Mucosa of rectum (tissue), 2 donors: ENCODE data around the gene GFER.
"Not testable (repeated sequence)": the region's sequence is repeated elsewhere in the genome, so short reads cannot be mapped to it uniquely, and the experiment has no call there.

Experiments
- H3K27ac ChIP-seq, 2 donors: one replicate each; pipeline ENCODE4 v1.7.0; 2013; ENCODE audit warnings: inconsistent platforms in 2 of 2, low read depth in 2 of 2, low read length in 2 of 2
- H3K27me3 ChIP-seq, 2 donors: one replicate each; pipeline ENCODE4 v1.7.0; 2013; ENCODE audit warnings: low read length in 2 of 2; ENCODE audit not compliant: control insufficient read depth in 2 of 2, insufficient read depth in 2 of 2
- H3K36me3 ChIP-seq, 2 donors: one replicate each; pipeline ENCODE4 v1.7.0; 2013; ENCODE audit warnings: low read length in 2 of 2; ENCODE audit not compliant: control insufficient read depth in 2 of 2, insufficient read depth in 2 of 2
- H3K4me1 ChIP-seq, 2 donors: one replicate each; pipeline ENCODE4 v1.7.0; 2013; ENCODE audit warnings: low read length in 2 of 2, mild to moderate bottlenecking in 1 of 2; ENCODE audit not compliant: control insufficient read depth in 2 of 2, insufficient read depth in 2 of 2
- H3K4me3 ChIP-seq, 2 donors: one replicate each; pipeline ENCODE4 v1.7.0; 2013; ENCODE audit warnings: low read length in 2 of 2
- H3K9ac ChIP-seq, 2 donors: one replicate each; pipeline ENCODE4 v1.7.0; 2013; ENCODE audit warnings: low read length in 2 of 2, low read depth in 1 of 2, mild to moderate bottlenecking in 1 of 2
- H3K9me3 ChIP-seq, 2 donors: one replicate each; pipeline ENCODE4 v1.7.0; 2013; ENCODE audit warnings: low read length in 2 of 2; ENCODE audit not compliant: control insufficient read depth in 2 of 2
- donor health status: healthy.
- donor health status: Normal muscosa, but diverticular disease.

Gene GFER

GRCh38 chr16:2033909-2034695 lies 50.1 kb downstream of the GFER start:
- Histone ChIP-seq H3K36me3 (peaks cover 5 to 10% of the 10 kb centered on the region in 2 donors), H3K27ac (peak overlapping the region; percentile 74 to 82), H3K9ac (peak overlapping the region in 1 of 2 donors; percentile 43), H3K4me1 (peaks cover 29 to 34% of the 10 kb centered on the region in 2 donors), H3K4me3 (peak overlapping the region; percentile 15 to 35)
- not testable (repeated sequence) for H3K9me3 ChIP-seq, H3K27me3 ChIP-seq

GRCh38 chr16:2034696-2035430 lies 50.9 kb downstream of the GFER start:
- no peaks in the 10 kb centered on the region for H3K27me3 ChIP-seq
- H3K4me3 ChIP-seq, result no peak overlapping the region
- peak overlapping the region; percentile 79 to 81 for H3K27ac ChIP-seq
- peaks cover 3 to 8% of the 10 kb centered on the region in 2 donors for H3K36me3 ChIP-seq
- H3K4me1 ChIP-seq, result peaks cover 37 to 42% of the 10 kb centered on the region in 2 donors
- H3K9me3 ChIP-seq, result no peaks in the 10 kb centered on the region
- H3K9ac ChIP-seq, result peak overlapping the region; percentile 32 to 54

- peaks cover 3 to 6% of the 10 kb centered on the region in 2 donors for H3K36me3 ChIP-seq
- H3K4me3 ChIP-seq, result no peak overlapping the region
- peaks cover 45 to 47% of the 10 kb centered on the region in 2 donors for H3K4me1 ChIP-seq
- H3K27ac ChIP-seq, result peak overlapping the region; percentile 79 to 81
- no peaks in the 10 kb centered on the region for H3K9me3 ChIP-seq
- H3K9ac ChIP-seq, result peak overlapping the region in 1 of 2 donors; percentile 54
- H3K27me3 ChIP-seq, result no peaks in the 10 kb centered on the region
Measured at GRCh38 chr16:2035431-2036199, 51.6 kb downstream of the GFER start.

GRCh38 chr16:2036200-2036966 lies 52.4 kb downstream of the GFER start:
- H3K27ac ChIP-seq, result peak overlapping the region; percentile 79 to 81
- no peaks in the 10 kb centered on the region for H3K9me3 ChIP-seq
- no peaks in the 10 kb centered on the region for H3K27me3 ChIP-seq
- H3K4me3 ChIP-seq, result no peak overlapping the region
- H3K36me3 ChIP-seq, result peaks cover 3 to 6% of the 10 kb centered on the region in 2 donors
- peak overlapping the region in 1 of 2 donors; percentile 54 for H3K9ac ChIP-seq
- H3K4me1 ChIP-seq, result peaks cover 52 to 55% of the 10 kb centered on the region in 2 donors

GRCh38 chr16:2037115-2037514 lies 53.1 kb downstream of the GFER start:
- Histone ChIP-seq H3K9me3 (no peaks in the 10 kb centered on the region), H3K27me3 (no peaks in the 10 kb centered on the region), H3K4me1 (peaks cover 59 to 62% of the 10 kb centered on the region in 2 donors), H3K9ac (no peak overlapping the region), H3K27ac (peak overlapping the region; percentile 75 to 81), H3K36me3 (peaks cover 3 to 6% of the 10 kb centered on the region in 2 donors), H3K4me3 (no peak overlapping the region)
